SK-N-SH (cell line): Measurements from ENCODE around the gene BRD7. TPM values are rescaled to one million over a fixed set of nuclear protein-coding genes. Genes with fewer than 3 reads are reported as not detected.
A peak's percentile ranks its signal among the peaks of the same experiment; 100 is the strongest.

ENCODE experiments used
- CTCF ChIA-PET: fragments of 300-600, 350-600 bp; formaldehyde crosslinking; extraction: SDS; loops from one replicate; lab custom pipeline; 2021; lab: Yijun Ruan, JAX
- POLR2A ChIA-PET: fragments of 350-600 bp; sonication (Branson Sonifier 250); formaldehyde crosslinking; extraction: SDS; loops from one replicate; lab custom pipeline; 2020; ENCODE audit warnings: antibody characterized with exemption, inconsistent platforms; lab: Yijun Ruan, JAX
- DNase-seq: peaks from one replicate; pipeline ENCODE4 v3.0.0; 2012
- H2AFZ ChIP-seq: fragments of 200-600 bp; sonication (generic); 2 replicates; pipeline ENCODE4 v1.8.1; 2016; ENCODE audit warnings: antibody characterized with exemption, mild to moderate bottlenecking, low read depth
- H3F3A ChIP-seq: fragments of 200-600 bp; sonication (generic); replicated peaks from 2 replicates; pipeline ENCODE3; 2016; ENCODE audit warnings: antibody characterized with exemption, mild to moderate bottlenecking; ENCODE audit not compliant: insufficient read depth
- H3K27ac ChIP-seq, 2 experiments: fragments of 200-500 bp in 1 of 2; fragments of 200-600 bp in 1 of 2; sonication (Bioruptor generic) in 1 of 2; sonication (generic), shearing (Covaris generic) in 1 of 2; 2 replicates each; pipeline versions ENCODE4 v1.5.1 to v1.6.1; 2014 to 2016; ENCODE audit warnings: low read depth in 2 of 2, inconsistent platforms in 1 of 2, low read length in 1 of 2, mild to moderate bottlenecking in 1 of 2, mixed read lengths in 1 of 2
- H3K27me3 ChIP-seq: fragments of 200-600 bp; sonication (generic), shearing (Covaris generic); 2 replicates; pipeline ENCODE4 v1.6.1; 2016; ENCODE audit warnings: mixed run types; ENCODE audit not compliant: insufficient read depth
- H3K36me3 ChIP-seq, 2 experiments: fragments of 200-500 bp in 1 of 2; fragments of 200-600 bp in 1 of 2; sonication (Bioruptor generic) in 1 of 2; sonication (generic) in 1 of 2; replicated peaks in 1 of 2; 2 replicates each; pipeline versions ENCODE3 to v1.5.1; 2014 to 2016; ENCODE audit warnings: low read length in 1 of 2, mild to moderate bottlenecking in 1 of 2; ENCODE audit not compliant: insufficient read depth in 2 of 2, control insufficient read depth in 1 of 2
- H3K4me1 ChIP-seq, 2 experiments: fragments of 200-500 bp in 1 of 2; fragments of 200-600 bp in 1 of 2; sonication (Bioruptor generic) in 1 of 2; sonication (generic), shearing (Covaris generic) in 1 of 2; 2 replicates each; pipeline versions ENCODE4 v1.5.1 to v1.6.1; 2014 to 2016; ENCODE audit warnings: low read depth in 1 of 2, low read length in 1 of 2, mixed run types in 1 of 2; ENCODE audit not compliant: insufficient read depth in 2 of 2, control insufficient read depth in 1 of 2
- H3K4me2 ChIP-seq: fragments of 200-600 bp; sonication (generic), shearing (Covaris generic); 2 replicates; pipeline ENCODE4 v1.6.1; 2017; ENCODE audit warnings: mixed run types
- H3K4me3 ChIP-seq, 2 experiments: fragments of 200-500 bp in 1 of 2; fragments of 200-600 bp in 1 of 2; sonication (Bioruptor generic) in 1 of 2; sonication (generic), shearing (Covaris generic) in 1 of 2; 2 replicates each; pipeline versions ENCODE4 v1.5.1 to v1.8.1; 2014 to 2016; ENCODE audit warnings: low read depth in 2 of 2, inconsistent platforms in 1 of 2, low read length in 1 of 2, mild to moderate bottlenecking in 1 of 2, mixed read lengths in 1 of 2, moderate library complexity in 1 of 2
- H3K79me2 ChIP-seq: fragments of 200-600 bp; sonication (generic); 2 replicates; pipeline ENCODE4 v1.8.1; 2017; ENCODE audit warnings: mild to moderate bottlenecking; ENCODE audit not compliant: insufficient read depth
- H3K9ac ChIP-seq: fragments of 200-600 bp; sonication (generic); 2 replicates; pipeline ENCODE4 v1.6.1; 2017; ENCODE audit warnings: mixed run types
- H3K9me2 ChIP-seq: fragments of 200-600 bp; sonication (generic); 2 replicates; pipeline ENCODE4 v1.6.1; 2017; ENCODE audit warnings: mixed run types
- H3K9me3 ChIP-seq: fragments of 200-600 bp; sonication (generic); 2 replicates; pipeline ENCODE4 v1.6.1; 2017; ENCODE audit warnings: mixed run types, mild to moderate bottlenecking, moderate library complexity
- H4K20me1 ChIP-seq: fragments of 200-600 bp; sonication (generic); 2 replicates; pipeline ENCODE4 v1.6.1; 2017; ENCODE audit warnings: mild to moderate bottlenecking, mixed run types; ENCODE audit not compliant: insufficient read depth
- CTCF ChIP-seq: fragments of 200-600 bp; sonication (generic); IDR thresholded peaks from 2 replicates; pipeline ENCODE4 v1.6.1; 2017; ENCODE audit warnings: antibody characterized with exemption, mild to moderate bottlenecking, moderate library complexity
- FOXJ3 ChIP-seq: sonication (generic); formaldehyde crosslinking; IDR thresholded peaks from 2 replicates; pipeline ENCODE4 v1.5.1; 2020; ENCODE audit warnings: mild to moderate bottlenecking, missing genetic modification reagents
- FOXM1 ChIP-seq: IDR thresholded peaks from 2 replicates; pipeline ENCODE4 v1.4.0; 2012; ENCODE audit warnings: low read depth, mild to moderate bottlenecking
- GATA2 ChIP-seq: sonication (generic); formaldehyde crosslinking; IDR thresholded peaks from 2 replicates; pipeline ENCODE4 v1.5.0; 2020; ENCODE audit warnings: mild to moderate bottlenecking, missing genetic modification reagents
- POLR2AphosphoS5 ChIP-seq: IDR thresholded peaks from 2 replicates; pipeline ENCODE4 v1.6.1; 2012; ENCODE audit warnings: low read depth, low read length
- RAD21 ChIP-seq: IDR thresholded peaks from 2 replicates; pipeline ENCODE4 v1.6.1; 2012; ENCODE audit warnings: mild to moderate bottlenecking, low read length
- RFX5 ChIP-seq: IDR thresholded peaks from 2 replicates; pipeline ENCODE4 v1.6.1; 2012; ENCODE audit warnings: mild to moderate bottlenecking, improper control_type of control experiment, low read length
- SMC3 ChIP-seq: IDR thresholded peaks from 2 replicates; pipeline ENCODE4 v1.6.1; 2012; ENCODE audit warnings: low read depth, low read length, improper control_type of control experiment
- ZBTB33 ChIP-seq: IDR thresholded peaks from 2 replicates; pipeline ENCODE4 v1.4.0; 2012; ENCODE audit warnings: low read depth, borderline replicate concordance
- WGBS: methylation state at CpG from one replicate; pipeline ENCODE4 v1.1.6; 2017; ENCODE audit warnings: low lambda C conversion rate; 5-methylcytosine and 5-hydroxymethylcytosine counted together
- polyA plus RNA-seq, 3 experiments: library from polyadenylated mRNA; depleted of rRNA; stranded (reverse); fragments of >200 nt; gene quantifications; 2 replicates each; pipeline ENCODE4 v1.2.3, GENCODE V29; 2012

The BRD7 gene
- polyA plus RNA-seq, 1 of the 3 experiments (the other 2 are of a cell fraction), result 32.9 TPM

DNA sequence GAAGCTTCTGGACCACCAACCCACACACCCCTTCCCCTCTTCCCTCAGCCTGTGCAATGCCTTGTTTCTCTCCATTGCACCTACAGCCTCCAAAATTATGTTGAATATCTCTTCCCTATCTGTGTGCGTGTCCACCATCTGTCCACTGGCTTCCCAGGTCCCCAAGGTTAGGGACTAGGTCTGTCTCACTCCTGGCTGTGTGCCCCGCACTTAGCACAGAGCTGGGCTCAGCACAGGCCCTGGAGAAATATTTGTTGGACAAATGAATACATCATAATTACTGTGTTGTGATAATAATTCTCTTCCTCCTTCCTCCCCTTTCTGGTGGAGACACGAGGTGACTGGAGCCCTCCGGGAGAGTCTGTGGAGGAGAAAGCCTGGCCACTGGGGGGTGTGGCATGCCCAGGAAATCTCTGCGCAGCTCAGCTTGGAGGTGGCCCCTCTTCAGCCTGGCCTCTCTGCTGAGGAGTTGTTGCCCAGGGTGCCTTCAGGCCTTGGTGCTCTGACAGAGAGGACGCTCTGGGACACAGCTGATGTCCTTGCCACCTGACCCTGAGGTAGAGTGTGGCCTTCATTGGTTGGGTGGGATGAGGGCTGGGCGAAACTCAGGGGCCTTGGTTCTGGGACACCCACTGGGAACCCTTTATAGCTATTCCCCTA is 3.3 kb upstream of the BRD7 start:
- POLR2A ChIA-PET, result interaction anchor here (0.6 to 1.2 kb wide), 3 partner anchors 19 to 293 kb away, joined by 3 to 5 read pairs (median 3); no protein-coding TSS in a partner anchor
- CTCF ChIA-PET, result interaction anchor here (0.6 to 16.9 kb wide), 24 partner anchors 12 to 434 kb away, joined by 3 to 326 read pairs (median 6); no protein-coding TSS in a partner anchor
- Histone ChIP-seq H3K79me2 (peaks cover 15% of the 10 kb centered on the region), H3K36me3 (no peaks in the 10 kb centered on the region), H4K20me1 (no peaks in the 10 kb centered on the region), H3K4me1 (peaks cover 0 to 35% of the 10 kb centered on the region in 2 experiments; a peak in 2 of 4 replicates), H3K9me3 (no peaks in the 10 kb centered on the region), H3K4me2 (no peak overlapping the region), H3K27me3 (no peaks in the 10 kb centered on the region), H3K27ac (peak overlapping the region in 1 of 2 experiments; percentile 67; a peak in 2 of 4 replicates), H2AFZ (no peak overlapping the region), H3K4me3 (no peak overlapping the region), H3K9me2 (no peaks in the 10 kb centered on the region), H3F3A (no peaks in the 10 kb centered on the region), H3K9ac (no peak overlapping the region)
- peak; percentile 64 for DNase-seq
- 65% methylated on average over 5 of the region's 7 CpGs for WGBS
- TF ChIP-seq RAD21 (peak; percentile 86), CTCF (0 out of 2 replicates have a peak, but pooled peaks have one; percentile 9), SMC3 (peak; percentile 65; the same call in 1 of the 2 replicates), FOXM1 (no peak)

DNA sequence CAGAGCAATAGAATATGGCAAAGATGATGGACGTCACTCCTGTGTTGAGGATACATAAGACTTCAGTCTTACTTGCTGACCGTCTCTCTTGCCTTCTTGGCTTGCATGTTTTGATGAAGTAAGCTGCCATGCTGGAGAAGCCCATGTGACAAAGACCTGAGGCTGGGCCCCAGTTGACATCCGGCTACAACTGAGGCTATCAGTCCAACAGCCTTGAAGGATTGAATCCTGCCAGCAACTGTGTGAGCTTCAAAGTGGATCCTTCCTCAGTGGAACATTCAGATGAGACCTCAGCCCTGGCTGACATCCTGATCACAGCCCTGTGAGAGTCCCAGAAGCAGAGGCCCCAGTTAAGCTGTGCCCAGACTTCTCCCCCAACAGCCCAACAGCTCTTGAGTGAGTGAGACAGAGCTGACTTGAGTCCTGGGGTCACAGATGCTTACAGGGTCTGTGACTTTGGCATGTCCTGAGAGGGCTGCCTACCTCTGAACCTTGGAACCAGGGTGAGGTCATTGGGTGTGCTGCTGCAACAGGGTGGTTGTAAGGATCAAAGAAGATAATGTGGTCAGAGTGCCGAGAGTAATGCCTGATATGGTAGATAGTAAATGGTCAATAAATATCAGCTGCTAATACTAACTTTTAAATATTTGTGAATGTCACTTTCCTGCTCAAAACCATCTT is 2.4 kb upstream of the BRD7 start:
- no peaks in the 10 kb centered on the region for H3F3A ChIP-seq
- no peak overlapping the region for H3K9ac ChIP-seq
- H3K9me2 ChIP-seq, result no peaks in the 10 kb centered on the region
- H3K36me3 ChIP-seq, result peaks cover 8% of the 10 kb centered on the region in 2 experiments
- no peak overlapping the region for H2AFZ ChIP-seq
- no peak overlapping the region for H3K4me3 ChIP-seq
- no peaks in the 10 kb centered on the region for H3K27me3 ChIP-seq
- H3K27ac ChIP-seq, result no peak overlapping the region
- POLR2A ChIA-PET, result interaction anchor here (0.7 kb wide), 1 partner anchor 176 kb away, joined by 3 read pairs; no protein-coding TSS in a partner anchor
- TF ChIP-seq ZBTB33 (no peak), POLR2AphosphoS5 (no peak), GATA2 (CRISPR knock-in tag) (no peak), RFX5 (no peak), FOXJ3 (CRISPR knock-in tag) (no peak)
- H3K4me1 ChIP-seq, result peaks cover 0 to 35% of the 10 kb centered on the region in 2 experiments; a peak in 2 of 4 replicates
- no peak for DNase-seq
- H4K20me1 ChIP-seq, result no peaks in the 10 kb centered on the region
- CTCF ChIA-PET, result interaction anchor here (0.6 to 16.9 kb wide), 18 partner anchors 16 to 435 kb away, joined by 3 to 326 read pairs (median 6); partner anchors contain the start of gene CNEP1R1
- no peak overlapping the region for H3K4me2 ChIP-seq
- peaks cover 23% of the 10 kb centered on the region for H3K79me2 ChIP-seq
- WGBS, result 79% methylated on average over 4 of the region's 4 CpGs
- no peaks in the 10 kb centered on the region for H3K9me3 ChIP-seq
